ENCODE results near the gene ZNF438.

DNA sequence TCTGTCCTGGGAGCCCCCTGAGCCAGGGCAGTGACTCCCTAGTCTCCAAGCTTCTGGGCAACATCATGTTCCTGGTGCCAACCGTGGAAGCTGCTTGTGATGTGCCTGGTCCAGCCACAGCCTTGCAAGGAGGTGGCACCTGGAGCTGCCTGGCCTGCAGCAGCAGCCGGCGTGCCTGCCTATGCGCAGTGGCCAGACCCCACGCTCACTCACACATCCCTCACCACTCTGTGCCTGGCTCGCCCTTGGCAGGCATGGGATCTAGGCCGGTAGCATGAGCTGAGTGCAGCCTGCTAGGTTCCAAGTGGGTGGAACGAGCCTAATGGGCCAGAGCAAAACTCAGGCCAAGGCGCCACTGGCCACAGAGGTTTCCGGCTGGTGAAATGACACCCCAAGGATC is 184.0 kb downstream of the ZNF438 start:
- TF ChIP-seq CTCF (conservative IDR thresholded peaks at IDR 0.05) (no peak), ZFX (IDR thresholded peaks at IDR 0.05) (no peak)
